Right kidney (tissue), 1 donor: ENCODE measurements around the gene PLSCR1.
"Not testable (repeated sequence)": the region's sequence is repeated elsewhere in the genome, so short reads cannot be mapped to it uniquely, and the experiment has no call there.

Source experiments
- DNase-seq: peaks from one replicate; pipeline ENCODE4 v3.0.0-alpha.2; 2016

PLSCR1 gene

DNA sequence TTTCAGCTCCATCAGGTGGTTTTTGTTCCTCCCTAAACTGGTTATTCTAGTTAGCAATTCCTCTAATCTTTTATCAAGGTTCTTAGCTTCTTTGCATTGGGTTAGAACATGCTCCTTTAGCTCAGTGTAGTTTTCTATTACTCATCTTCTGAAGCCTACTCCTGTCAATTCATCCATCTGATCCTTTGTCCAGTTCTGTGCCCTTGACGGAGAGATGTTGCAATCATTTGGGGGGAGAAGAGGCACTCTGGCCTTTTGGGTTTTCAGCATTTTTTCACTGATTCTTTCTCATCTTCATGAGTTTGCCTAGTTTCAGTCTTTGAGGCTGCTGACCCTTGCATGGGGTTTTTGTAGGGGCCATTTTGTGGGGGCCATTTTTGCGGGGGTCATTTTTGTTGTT is 69.4 kb downstream of the PLSCR1 start:
- not testable (repeated sequence) for DNase-seq

DNA sequence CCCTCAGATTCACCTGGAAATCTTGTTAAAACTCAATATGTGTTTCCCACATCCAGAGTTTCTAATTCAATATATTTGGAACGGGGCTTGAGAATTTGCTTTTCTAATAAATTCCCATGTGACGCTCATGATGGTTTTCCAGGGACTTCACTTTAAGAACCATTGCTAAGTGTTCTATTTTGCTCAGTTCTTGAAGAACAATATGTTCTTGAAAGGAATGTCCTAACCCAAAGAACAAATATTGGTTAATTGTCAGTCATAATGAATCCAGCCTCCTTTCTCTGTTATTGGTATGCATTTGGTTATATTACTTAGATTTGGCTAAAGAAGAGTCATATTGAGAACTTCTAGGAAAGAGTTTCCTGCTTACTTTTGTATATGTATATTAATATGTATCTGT is 70.7 kb downstream of the PLSCR1 start:
- no peak for DNase-seq

DNA sequence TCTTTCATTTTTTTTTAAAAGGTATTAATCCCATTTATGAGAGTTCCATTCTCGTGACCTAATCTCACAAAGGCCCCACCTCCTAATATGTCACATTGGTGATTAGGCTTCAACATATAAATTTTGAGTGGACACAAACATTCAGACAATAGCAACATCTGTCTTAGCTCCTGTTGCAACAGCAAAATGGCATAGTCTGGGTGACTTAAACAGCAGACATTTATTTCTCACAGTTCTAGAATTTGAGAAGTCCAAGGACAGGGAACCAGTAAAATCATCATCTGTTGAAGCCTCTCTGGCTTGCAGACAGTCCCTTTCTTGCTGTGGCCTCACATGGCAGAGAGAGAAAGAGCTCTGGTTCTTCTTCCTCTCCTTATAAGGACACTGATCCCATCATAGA is 71.8 kb downstream of the PLSCR1 start:
- no peak for DNase-seq

DNA sequence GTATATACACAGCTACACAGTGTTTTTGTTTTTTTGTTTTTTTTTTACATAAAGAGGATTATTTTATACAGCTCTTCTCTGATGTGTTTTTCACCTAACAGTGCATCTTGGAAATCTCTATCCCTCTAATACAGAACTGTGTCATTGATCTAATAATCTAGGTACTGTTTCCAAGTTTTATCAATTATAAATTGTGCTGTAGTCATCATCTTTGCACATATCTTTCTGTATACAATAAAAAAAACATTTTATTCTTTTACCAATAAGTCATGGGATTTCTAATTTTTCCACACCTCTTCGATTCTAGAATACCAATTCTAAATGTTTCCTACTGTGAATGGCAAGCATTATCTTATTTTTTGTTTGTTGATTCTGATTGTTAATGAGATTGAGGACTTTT is 73.4 kb downstream of the PLSCR1 start:
- no peak for DNase-seq

DNA sequence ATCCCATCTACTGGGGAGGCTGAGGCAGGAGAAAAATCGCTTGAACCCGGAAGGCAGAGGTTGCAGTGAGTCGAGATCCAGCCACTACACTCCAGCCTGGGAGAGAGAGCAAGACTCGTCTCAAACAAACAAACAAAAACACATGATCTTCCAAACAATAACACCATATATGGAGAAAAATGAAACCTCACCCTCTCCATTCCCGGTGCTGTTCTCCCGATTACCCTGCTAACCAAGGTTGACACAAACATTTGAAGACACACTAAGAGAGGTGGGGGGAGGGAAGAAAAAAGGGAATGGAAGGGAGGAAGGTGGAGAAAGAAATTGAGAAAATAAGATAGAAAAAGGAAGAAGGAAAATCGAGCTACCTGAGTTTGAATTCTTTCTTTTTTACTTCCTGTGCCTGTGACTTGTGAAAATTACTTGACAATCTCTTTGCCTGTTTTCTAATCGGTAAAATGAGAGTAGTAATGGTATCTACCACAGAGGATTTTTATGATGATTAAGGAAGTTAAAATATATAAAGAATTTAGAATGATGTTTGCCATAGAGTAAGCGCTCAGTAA is 73.9 kb downstream of the PLSCR1 start:
- DNase-seq, result no peak

DNA sequence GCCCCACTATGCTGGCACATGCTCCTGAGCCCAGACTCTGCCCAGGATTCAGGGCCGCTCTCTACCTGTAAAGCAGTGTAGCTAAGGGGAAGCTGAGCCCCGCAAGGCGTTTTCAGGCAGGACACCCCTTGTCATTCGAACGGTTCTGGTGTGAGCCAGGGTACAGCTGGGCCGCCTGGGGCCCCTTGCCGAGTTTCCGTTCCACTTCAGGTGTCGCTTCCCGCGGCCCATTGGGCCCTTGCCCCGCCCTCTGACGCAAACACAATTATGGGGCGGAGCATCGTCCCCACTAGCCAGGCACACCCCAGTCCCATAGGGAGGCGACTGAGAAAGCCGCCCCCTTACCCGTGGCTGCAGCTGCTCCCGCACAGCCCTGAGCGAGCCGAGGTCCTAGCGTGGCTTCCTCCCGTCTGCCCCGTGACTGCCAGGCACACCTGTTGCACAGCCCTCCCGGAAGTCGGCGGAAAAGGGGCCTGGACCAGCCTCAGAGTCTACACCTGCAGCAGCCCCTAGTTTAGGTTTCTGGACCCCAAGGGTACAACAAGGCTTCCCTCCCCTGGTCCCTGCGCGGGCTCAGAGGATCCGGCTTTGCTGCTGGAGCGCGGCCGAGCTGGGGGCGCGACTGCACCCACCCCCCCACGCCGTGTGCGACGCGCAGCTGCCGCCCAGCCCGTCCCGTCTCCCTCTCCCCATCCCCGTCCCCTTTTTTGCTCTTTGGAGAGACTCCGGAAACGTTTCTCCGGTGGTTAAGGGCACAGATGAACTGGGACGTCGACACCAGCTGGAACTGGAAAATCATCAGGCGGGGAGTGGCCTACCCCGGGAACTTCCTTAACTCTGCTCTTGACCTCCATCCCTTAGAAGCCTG is 75.0 kb downstream of the PLSCR1 start, which contains the start of gene PLSCR2:
TSS of gene PLSCR2 (minus strand) at position 412 of the 868 bp plus-strand sequence. CDS start 9,657 bp downstream, outside the sequence.
- peak; percentile 69 for DNase-seq

DNA sequence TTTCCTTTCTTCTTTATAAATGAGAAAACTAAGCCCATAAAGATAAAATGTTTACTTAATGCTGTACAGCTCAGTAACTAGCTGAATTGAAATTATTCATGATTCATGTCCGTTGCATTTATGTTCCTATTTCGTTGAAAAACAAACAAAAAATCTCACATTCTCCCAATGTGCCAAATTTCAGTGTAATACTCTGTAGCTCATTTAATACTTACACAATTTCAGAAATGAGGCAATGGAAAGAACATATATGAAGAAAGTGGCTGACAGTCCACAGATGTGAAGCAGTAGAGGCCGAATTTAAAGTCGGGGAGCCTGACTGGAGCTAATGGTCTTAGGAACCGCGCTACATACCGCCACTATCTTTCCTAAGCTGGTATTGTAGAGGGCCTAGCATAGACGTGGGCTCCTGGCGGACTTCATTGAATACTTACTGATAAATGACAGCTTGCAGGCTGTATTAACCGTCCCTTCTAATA is 75.7 kb downstream of the PLSCR1 start:
- DNase-seq, result no peak

DNA sequence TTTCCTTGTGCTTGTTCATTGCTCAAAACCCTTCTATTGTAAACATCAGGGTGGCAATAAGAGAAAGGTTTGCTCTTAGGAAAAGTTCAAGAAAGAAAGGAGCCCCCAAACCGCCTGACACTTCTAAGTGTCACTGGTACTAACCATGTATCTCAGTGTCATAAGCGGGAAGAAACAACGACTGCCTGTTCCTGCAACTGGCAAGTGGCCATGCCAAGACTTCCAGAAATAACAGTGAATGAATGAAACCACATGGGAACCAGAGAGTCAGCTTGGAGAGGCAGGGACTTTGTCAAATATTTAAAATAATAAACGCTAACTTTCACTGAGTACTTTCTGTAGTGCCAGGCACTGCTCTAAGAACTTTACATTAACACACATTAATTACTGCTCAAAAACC is 76.2 kb downstream of the PLSCR1 start:
- no peak for DNase-seq

DNA sequence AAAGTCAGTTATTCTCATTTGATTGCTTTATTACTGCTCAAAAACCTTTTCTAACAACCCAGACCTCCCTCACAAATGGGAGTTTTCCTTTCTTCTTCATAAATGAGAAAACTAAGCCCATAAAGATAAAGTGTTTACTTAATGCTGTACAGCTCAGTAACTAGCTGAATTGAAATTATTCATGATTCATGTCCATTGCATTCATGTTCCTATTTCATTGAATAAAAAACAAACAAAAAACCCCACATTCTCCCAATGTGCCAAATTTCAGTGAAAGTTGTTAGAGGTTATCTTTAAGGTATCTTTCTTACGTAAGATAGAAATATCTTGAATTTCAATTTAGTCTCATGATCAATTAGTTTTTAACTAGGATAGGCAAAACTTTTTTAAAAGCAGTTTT is 77.8 kb downstream of the PLSCR1 start:
- DNase-seq, result no peak

DNA sequence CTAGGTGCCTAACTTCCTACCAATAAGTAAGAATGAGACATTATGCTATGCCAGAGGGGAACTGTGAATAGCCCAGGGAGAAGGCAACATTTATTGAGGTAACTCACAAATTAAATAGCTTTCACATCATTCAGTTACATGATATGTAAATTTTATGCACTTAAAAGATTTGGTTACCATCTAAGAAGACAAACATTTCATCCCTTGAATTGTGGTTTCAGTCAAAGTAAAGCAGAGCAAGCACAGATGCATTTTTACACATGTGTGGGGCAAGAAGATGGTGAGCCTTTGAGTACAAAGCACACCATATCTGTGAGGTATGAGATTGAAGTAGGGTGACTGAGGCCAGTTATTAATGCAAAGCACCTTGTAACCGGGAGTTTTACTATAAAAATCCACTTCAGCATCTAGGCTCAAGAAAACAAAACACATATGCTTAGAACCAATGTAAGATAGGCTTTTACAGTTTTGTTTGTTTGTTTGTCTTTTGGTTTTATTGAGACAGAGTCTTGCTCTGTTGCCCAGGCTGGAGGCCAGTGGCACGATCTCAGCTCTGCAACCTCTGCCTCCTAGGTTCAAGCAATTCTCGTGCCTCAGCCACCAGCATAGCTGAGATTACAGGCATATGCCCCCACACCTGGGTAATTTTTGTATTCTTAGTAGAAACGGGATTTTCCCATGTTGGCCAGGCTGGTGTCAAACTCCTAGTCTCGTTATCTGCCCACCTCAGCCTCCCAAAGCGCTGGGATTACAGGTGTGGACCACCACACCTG is 78.5 kb downstream of the PLSCR1 start:
- DNase-seq, result no peak
